IgD-negative memory B cell (primary cell): ENCODE measurements around the gene SMPD3. TPM values are rescaled to one million over a fixed set of nuclear protein-coding genes. Genes with fewer than 3 reads are reported as not detected.

Source experiments
- H3K27ac Mint-ChIP-seq, 3 donors: one replicate each; pipeline ENCODE4 v1.8.0; 2020 to 2022; ENCODE audit warnings: mild to moderate bottlenecking in 3 of 3, mixed read lengths in 3 of 3, moderate library complexity in 1 of 3
- H3K27me3 Mint-ChIP-seq: one replicate; pipeline ENCODE4 v1.8.0; 2021; ENCODE audit warnings: mixed read lengths
- H3K36me3 Mint-ChIP-seq: one replicate; pipeline ENCODE4 v1.8.0; 2020; ENCODE audit warnings: mild to moderate bottlenecking, mixed read lengths
- H3K4me1 Mint-ChIP-seq, 3 donors: one replicate each; pipeline ENCODE4 v1.8.0; 2020 to 2022; ENCODE audit warnings: mixed read lengths in 3 of 3, mild to moderate bottlenecking in 1 of 3
- H3K4me3 Mint-ChIP-seq, 4 donors: one replicate each; pipeline ENCODE4 v1.8.0; 2020 to 2022; ENCODE audit warnings: mild to moderate bottlenecking in 4 of 4, mixed read lengths in 4 of 4, moderate library complexity in 3 of 4
- H3K9me3 Mint-ChIP-seq, 3 donors: one replicate each; pipeline ENCODE4 v1.8.0; 2020 to 2021; ENCODE audit warnings: mixed read lengths in 3 of 3, mild to moderate bottlenecking in 1 of 3
- polyA plus RNA-seq: library from polyadenylated mRNA; unstranded; fragments of 300-500 nt; fragmentation: Illumina TruSeq; gene quantifications from one replicate; pipeline ENCODE4 v1.2.3, GENCODE V29; 2021

The SMPD3 gene
- polyA plus RNA-seq, 1 donor from 2014 or later: 9.7 TPM

DNA sequence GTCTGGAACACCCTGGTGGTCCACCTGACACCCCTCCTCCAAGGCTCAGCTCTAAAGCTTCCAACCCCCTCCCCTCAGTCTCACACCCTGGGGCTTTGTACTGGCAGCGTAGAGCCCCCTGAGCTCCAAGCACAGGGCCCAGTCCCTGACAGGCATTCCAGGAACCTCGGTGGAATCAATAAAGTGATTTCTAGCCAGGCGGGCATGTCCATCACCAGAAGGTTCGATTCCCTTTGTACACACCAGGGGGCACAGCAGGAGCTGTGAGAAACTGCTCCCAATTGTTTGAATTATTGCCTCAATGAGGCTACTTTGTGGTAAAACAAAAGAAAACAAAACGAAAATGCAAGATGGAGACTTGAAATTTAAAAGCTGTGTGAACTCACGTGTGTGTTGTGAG is 51.8 kb downstream of the SMPD3 start:
- Mint-ChIP-seq H3K9me3 (no peaks in the 10 kb centered on the region), H3K4me1 (peaks cover 2 to 6% (median 4%) of the 10 kb centered on the region in 3 donors), H3K4me3 (no peak overlapping the region), H3K36me3 (no peaks in the 10 kb centered on the region), H3K27ac (no peak overlapping the region), H3K27me3 (peaks cover 3% of the 10 kb centered on the region)

DNA sequence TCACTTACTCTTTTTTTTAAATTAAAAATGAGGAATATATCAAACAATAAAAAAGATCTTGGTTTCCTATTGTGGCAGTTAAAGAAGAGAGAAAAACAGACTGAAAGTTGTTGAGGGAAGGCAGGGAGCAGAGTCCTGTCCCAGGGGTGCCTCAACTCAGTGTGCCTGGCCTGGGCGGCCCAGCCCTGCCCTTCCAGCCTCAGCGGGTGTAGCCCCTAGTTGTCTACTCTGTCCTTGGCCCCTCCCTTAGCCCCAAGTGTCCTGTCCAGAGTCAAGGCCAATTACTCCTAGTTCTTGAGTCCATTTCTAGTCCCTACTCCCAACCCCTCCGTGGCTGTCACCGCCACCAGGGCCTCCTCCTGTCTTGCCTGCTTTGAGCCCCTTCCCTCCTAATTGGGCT is 52.5 kb downstream of the SMPD3 start:
- H3K4me1 Mint-ChIP-seq: peaks cover 2 to 6% (median 5%) of the 10 kb centered on the region in 3 donors
- no peak overlapping the region for H3K27ac Mint-ChIP-seq
- peaks cover 2% of the 10 kb centered on the region for H3K27me3 Mint-ChIP-seq
- no peaks in the 10 kb centered on the region for H3K36me3 Mint-ChIP-seq
- H3K4me3 Mint-ChIP-seq: no peak overlapping the region
- no peaks in the 10 kb centered on the region for H3K9me3 Mint-ChIP-seq

DNA sequence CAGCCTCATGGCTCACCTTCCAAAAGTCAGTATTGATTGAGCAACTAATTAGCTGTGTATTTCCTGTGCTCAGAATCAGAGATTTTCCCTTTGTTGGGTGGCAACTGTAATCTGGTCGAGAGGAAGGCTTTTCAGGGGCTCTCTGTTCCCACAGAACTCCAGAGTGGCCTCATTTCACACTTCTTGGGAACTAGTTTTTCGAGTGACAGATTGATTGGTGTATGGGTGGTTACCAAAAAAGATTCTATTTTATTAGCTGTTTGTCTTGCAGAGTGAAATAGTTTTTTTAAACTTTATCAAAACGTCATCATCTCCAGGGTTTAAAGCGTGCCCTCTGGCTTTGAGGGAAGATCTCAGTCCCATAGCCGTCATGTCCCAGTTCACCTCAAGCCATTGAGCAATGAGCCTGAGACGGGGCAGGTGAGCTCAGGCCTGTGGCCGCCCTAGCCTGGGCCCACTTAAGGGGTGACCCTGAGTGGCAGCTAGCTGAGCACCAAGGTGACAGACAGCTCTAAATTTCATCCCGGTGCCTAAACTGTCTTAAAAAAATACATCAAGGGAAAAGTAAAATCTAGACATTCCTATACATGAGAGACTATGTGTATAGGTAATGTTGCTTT is 53.0 kb downstream of the SMPD3 start:
- Mint-ChIP-seq H3K27ac (no peak overlapping the region), H3K9me3 (no peaks in the 10 kb centered on the region), H3K4me1 (peaks cover 2 to 6% (median 5%) of the 10 kb centered on the region in 3 donors), H3K27me3 (peaks cover 2% of the 10 kb centered on the region), H3K4me3 (no peak overlapping the region), H3K36me3 (no peaks in the 10 kb centered on the region)

DNA sequence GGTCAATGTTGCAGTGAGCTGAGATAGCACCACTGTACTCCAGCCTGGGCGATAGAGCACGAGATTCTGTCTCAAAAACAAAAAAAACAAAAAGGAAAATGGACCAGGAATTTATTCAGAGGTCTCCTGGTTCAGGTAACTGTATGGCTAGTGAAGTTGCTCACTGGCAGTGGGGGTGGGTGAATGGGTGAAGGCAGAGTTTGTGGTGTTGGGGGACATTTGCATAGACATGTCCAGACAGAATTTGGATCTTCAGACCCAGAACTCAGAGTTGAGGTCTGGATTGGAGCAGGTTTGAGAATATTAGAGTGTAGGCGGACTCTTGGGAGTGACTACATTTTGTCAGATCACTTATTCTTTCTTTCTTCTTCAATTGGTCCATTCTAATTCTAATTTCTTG is 55.0 kb downstream of the SMPD3 start:
- Mint-ChIP-seq H3K4me1 (peaks cover 2 to 6% (median 5%) of the 10 kb centered on the region in 3 donors), H3K36me3 (peaks cover 4% of the 10 kb centered on the region), H3K27me3 (peaks cover 2% of the 10 kb centered on the region), H3K9me3 (no peaks in the 10 kb centered on the region), H3K4me3 (no peak overlapping the region), H3K27ac (no peak overlapping the region)

DNA sequence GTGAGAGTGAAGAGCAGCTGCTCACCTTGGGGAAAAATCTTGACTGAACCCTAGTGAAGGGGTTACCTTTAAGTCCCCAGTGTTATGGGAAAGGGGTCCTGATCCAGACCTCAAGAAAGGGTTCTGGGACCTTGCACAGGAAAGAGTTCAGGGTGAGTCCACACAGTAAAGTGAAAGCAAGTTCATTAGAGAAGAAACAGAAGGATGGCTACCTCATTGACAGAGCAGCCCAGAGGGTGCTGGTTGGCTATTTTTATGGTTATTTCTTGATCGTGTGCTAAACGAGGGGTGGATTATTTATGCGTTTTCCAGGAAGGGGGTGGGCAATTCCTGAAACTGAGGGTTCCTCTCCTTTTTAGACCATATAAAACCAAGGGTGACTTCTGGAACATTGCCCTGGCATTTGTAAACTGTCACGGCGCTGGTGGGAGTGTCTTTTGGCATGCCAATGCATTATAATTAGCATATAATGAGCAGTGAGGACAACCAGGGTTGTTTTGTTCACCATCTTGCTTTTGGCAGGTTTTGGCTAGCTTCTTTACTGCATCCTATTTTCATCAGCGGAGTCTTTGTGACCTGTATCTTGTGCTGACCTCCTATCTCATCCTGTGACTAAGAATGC is 58.4 kb downstream of the SMPD3 start:
- Mint-ChIP-seq H3K4me1 (peaks cover 9 to 15% (median 9%) of the 10 kb centered on the region in 3 donors), H3K4me3 (no peak overlapping the region), H3K36me3 (peaks cover 4% of the 10 kb centered on the region), H3K27ac (peak overlapping the region in 1 of 3 donors; percentile 97), H3K27me3 (no peaks in the 10 kb centered on the region), H3K9me3 (no peaks in the 10 kb centered on the region)

DNA sequence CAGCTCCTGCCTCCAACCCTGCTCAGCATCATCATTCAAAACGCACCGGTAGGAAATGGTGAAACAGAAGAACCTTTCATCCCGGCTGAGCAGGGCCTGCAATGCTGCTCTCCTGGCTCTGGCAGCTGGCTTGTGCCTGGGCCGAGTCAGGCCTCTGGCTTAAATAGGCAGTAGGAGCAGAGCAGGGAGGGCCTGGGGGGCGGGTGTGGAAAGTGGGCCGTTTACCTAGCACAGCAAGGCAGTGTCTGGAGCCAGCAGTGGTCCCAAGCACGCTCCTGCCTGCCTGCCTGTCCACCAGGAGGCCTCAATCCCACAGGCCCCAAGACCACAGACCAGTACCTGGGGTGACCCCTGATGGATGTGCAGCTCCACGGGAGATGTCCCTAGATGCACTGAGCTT is 59.3 kb downstream of the SMPD3 start:
- H3K27me3 Mint-ChIP-seq: peaks cover 1% of the 10 kb centered on the region
- H3K4me3 Mint-ChIP-seq: no peak overlapping the region
- no peaks in the 10 kb centered on the region for H3K9me3 Mint-ChIP-seq
- no peak overlapping the region for H3K27ac Mint-ChIP-seq
- H3K36me3 Mint-ChIP-seq: peaks cover 4% of the 10 kb centered on the region
- H3K4me1 Mint-ChIP-seq: peaks cover 17 to 22% (median 18%) of the 10 kb centered on the region in 3 donors

DNA sequence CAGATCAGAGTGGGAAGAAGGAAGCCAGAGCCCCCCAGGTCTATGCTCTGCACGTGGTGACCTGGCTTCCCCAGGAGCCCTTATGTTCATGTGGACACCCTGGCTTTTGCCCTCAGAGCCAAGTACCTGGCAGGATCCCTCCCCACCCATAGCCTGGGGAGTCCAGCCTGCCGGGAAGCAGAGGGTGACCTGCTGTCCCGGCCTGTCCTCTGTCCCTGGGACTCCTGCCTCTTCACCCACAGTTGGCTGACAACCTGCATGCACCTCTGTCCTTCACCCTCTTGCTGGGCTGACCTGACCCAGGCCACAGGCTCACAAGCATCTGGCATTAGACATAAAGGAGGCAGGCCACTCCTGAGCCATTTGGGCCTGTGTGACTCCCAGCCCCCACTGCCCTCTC is 60.2 kb downstream of the SMPD3 start:
- H3K27ac Mint-ChIP-seq: no peak overlapping the region
- H3K4me1 Mint-ChIP-seq: peaks cover 26 to 28% (median 27%) of the 10 kb centered on the region in 3 donors
- H3K36me3 Mint-ChIP-seq: peaks cover 4% of the 10 kb centered on the region
- H3K9me3 Mint-ChIP-seq: no peaks in the 10 kb centered on the region
- H3K27me3 Mint-ChIP-seq: peaks cover 1% of the 10 kb centered on the region
- no peak overlapping the region for H3K4me3 Mint-ChIP-seq

DNA sequence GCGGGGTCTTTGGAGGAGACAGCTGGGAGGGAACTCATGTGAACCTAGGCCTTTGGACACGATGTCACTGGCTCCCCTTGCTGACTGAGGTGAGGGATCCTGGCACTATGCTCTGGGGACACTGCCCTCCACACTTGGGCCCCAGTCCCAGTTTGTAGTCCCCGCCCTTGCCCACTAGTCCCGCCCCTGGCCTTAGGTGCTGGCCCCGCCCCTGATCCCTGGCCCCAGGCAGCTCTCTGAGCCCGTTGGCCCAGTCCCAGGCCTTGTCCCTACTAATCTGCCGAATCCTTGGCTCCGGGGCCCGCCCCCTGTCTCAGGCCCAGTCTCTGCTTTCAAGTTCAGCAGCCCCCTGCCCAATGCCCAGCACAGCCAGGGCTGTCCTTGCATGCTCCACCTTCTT is 61.0 kb downstream of the SMPD3 start:
- Mint-ChIP-seq H3K27ac (no peak overlapping the region), H3K4me3 (no peak overlapping the region), H3K9me3 (no peaks in the 10 kb centered on the region), H3K27me3 (peaks cover 1% of the 10 kb centered on the region), H3K36me3 (peaks cover 4% of the 10 kb centered on the region), H3K4me1 (peaks cover 32 to 35% (median 32%) of the 10 kb centered on the region in 3 donors)

DNA sequence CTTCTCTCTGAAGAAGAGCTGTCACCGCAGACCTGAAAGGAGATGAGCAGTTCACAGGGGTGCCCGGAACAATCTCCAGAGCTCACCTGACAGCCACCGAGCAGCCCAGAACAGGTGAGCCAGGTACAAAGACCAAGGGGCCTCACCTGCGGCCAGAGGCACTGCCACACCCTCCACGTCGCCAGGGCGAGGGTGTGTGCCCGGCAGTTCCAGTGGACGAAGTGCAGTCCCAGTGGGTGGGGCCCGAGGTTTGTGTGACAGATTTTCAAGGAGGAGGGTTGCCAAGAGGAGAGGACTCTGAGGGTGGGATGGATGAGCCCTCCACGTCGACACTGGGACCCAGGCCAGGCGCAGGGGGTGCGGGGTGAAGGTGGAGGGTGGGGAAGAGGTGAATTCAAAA is 61.7 kb downstream of the SMPD3 start:
- H3K4me3 Mint-ChIP-seq: no peak overlapping the region
- H3K36me3 Mint-ChIP-seq: peaks cover 4% of the 10 kb centered on the region
- peaks cover 39 to 41% (median 39%) of the 10 kb centered on the region in 3 donors for H3K4me1 Mint-ChIP-seq
- H3K27ac Mint-ChIP-seq: no peak overlapping the region
- no peaks in the 10 kb centered on the region for H3K9me3 Mint-ChIP-seq
- peaks cover 1% of the 10 kb centered on the region for H3K27me3 Mint-ChIP-seq

DNA sequence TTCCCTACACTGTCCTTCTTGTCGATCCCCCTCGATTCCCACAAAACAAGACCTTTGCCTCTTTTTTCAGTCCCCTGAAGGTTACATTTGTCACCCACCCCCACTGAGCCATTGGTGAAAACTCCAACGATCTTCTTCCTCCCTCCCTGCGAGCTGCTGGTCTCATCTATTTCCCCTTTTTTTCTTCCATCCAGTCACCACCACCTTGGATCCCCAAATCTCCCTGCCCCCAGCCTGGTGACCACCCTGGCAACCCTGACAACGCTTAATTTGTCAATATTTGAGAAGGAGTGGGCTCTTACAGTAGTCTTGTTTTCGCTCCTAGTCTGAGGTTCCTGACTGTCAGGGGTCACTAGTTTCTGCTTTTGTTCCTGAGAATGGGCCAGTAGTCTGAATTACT is 62.9 kb downstream of the SMPD3 start:
- Mint-ChIP-seq H3K36me3 (peaks cover 4% of the 10 kb centered on the region), H3K9me3 (no peaks in the 10 kb centered on the region), H3K4me3 (peak overlapping the region in 2 of 4 donors; percentile 67 to 73), H3K27me3 (peaks cover 1% of the 10 kb centered on the region), H3K4me1 (peaks cover 45 to 50% (median 49%) of the 10 kb centered on the region in 3 donors), H3K27ac (peak overlapping the region; percentile 84 to 96 (median 93))

DNA sequence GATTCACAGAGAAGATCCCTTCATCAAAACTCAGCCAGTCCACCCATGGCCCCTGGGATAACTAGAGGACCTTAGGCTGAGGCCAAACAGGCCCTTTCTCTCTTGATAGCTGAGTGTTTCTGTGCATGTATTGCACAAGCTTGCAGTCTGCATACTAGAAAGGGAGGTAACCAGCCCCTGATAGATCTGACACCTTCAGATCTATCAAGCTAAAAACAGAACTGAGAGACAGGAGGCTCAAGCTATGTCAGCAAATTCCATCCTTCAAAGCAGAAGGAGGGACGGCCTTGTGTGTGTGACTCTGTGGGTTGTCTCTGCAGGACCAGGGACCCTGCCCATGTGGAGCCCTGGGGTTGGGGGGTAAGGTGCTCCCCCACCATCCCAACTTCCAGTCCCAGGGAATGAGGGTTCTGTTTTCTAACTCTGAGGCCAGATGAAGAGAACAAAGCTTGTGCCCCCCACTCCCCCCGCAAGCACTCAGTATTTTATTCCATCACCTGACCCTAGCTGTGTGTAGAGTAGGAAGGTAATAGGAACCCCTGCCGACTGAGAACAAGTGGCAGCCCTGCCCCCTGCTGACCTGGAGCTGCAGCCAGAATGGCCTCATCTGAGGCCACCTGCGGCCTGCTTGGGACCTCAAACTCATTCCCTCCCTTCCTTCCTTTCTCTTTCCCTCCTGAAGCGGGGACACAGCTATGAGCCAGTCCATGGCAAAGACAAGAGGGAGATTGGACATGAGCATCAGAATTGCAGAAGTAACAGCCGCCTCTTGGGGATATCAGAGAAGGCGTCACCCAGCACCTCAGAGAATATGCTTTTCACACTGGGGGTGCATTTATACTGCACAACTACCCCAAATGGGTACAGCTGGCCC is 63.8 kb downstream of the SMPD3 start:
- H3K9me3 Mint-ChIP-seq: no peaks in the 10 kb centered on the region
- H3K36me3 Mint-ChIP-seq: peaks cover under 1% of the 10 kb centered on the region
- peaks cover 1% of the 10 kb centered on the region for H3K27me3 Mint-ChIP-seq
- peak overlapping the region in 3 of 4 donors; percentile 27 to 73 (median 67) for H3K4me3 Mint-ChIP-seq
- peaks cover 46 to 53% (median 49%) of the 10 kb centered on the region in 3 donors for H3K4me1 Mint-ChIP-seq
- peak overlapping the region; percentile 84 to 96 (median 93) for H3K27ac Mint-ChIP-seq

DNA sequence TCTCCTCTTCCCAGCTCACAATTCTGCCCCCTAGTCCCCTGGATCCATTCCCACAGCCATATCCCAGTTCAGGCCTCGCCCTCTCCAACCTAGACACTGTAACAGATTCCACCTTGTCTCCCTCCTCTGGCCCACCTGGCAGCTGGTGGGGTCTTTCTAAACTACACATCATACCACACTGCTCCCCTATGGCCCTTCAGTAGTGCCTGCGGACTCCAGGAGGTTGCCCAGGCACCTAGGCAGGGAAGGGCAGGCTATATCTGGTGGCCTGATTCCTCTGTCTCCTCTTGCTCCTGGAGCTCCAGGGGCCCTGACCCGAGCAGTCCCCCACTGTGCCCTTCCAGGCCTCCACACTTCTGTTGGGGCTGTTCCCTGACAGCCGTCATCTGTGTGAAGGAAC is 64.5 kb downstream of the SMPD3 start:
- Mint-ChIP-seq H3K27ac (peak overlapping the region; percentile 83 to 96 (median 84)), H3K27me3 (peaks cover 1% of the 10 kb centered on the region), H3K36me3 (no peaks in the 10 kb centered on the region), H3K4me3 (peak overlapping the region in 1 of 4 donors; percentile 24), H3K4me1 (peaks cover 51 to 57% (median 53%) of the 10 kb centered on the region in 3 donors), H3K9me3 (no peaks in the 10 kb centered on the region)

DNA sequence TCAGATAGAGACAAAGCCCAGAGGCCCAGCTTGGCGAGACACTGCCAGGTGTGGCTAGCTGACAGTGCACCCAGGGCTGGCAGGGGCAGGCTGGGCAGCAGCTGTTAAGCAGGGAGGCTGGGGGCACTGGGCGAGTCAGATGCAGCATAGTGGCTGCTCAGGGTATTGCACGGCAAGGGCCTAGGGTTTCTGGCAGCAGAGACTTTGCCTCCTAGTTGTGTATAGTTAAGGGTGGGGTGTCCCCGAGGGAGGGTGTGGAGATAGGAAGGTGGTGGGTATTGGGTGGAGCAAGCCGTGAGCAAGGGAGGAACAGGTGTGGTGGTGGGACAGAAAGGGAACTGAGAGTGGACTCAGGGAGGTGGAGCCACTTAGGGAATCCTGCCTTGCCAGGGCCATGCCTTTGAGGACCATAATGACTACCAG is 66.0 kb downstream of the SMPD3 start:
- Mint-ChIP-seq H3K4me1 (peaks cover 55 to 59% (median 55%) of the 10 kb centered on the region in 3 donors), H3K27me3 (peaks cover 1% of the 10 kb centered on the region), H3K36me3 (no peaks in the 10 kb centered on the region), H3K9me3 (no peaks in the 10 kb centered on the region), H3K27ac (peak overlapping the region; percentile 2 to 96 (median 90)), H3K4me3 (peak overlapping the region; percentile 1 to 88 (median 58))

DNA sequence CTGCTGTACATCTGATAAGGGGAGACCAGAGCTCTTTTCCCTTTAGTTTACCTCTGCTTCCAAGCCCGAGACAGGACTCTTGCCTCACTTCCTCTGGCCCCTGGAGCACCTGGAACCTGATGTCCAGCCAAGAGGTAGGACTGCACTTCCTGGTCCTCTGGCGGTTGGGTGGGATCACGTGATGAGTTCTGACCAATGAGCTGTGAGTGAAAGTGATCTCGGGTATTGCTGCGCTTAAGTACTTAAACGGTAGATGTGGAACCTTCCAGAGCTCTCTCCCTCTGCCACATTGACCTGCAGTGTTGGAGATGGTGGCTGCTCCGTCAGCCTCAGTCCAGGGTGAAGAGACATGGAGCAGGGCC is 67.0 kb downstream of the SMPD3 start:
- Mint-ChIP-seq H3K4me3 (peak overlapping the region in 2 of 4 donors; percentile 69 to 88), H3K27ac (peak overlapping the region; percentile 2 to 96 (median 90)), H3K9me3 (no peaks in the 10 kb centered on the region), H3K27me3 (peaks cover 1% of the 10 kb centered on the region), H3K36me3 (no peaks in the 10 kb centered on the region), H3K4me1 (peaks cover 55 to 59% (median 55%) of the 10 kb centered on the region in 3 donors)
